Islet of Langerhans (tissue), 1 donor: Measurements from ENCODE around the gene ANKRD31.
A peak's percentile ranks its signal among the peaks of the same experiment; 100 is the strongest.
"Not testable (repeated sequence)": the region's sequence is repeated elsewhere in the genome, so short reads cannot be mapped to it uniquely, and the experiment has no call there.

Experiments used
- FAIRE-seq: peaks from one replicate; lab custom pipeline; 2011; peaks lifted over from hg19 to GRCh38; lab: Jason Lieb, UNC

Gene ANKRD31

GRCh38 chr5:75148051-75148450, 88.6 kb downstream of the ANKRD31 start:
- FAIRE-seq: no peak

- FAIRE-seq: no peak
These were observed 94.0 kb downstream of the ANKRD31 start for GRCh38 chr5:75142566-75143136.

- no peak for FAIRE-seq
These were observed 96.4 kb downstream of the ANKRD31 start for GRCh38 chr5:75140277-75140676.

DNA sequence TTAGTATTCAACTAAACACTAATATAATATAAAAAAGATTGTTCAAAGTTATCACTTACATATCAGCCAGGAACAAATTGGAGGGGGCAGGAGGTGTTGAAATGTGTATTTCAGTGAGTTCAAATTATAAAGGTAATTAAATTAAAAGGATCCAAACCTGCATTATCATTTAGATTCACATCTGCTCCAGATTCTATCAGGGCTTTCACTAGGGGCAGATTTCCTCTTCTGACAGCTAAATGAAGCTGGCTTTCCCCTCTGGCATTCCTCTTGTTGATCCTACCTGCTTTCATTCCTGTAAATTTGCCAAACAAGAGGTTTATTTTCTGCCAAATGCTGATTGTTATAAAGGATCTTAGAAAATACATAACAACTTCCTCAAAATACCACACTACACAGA, 98.0 kb downstream of the ANKRD31 start:
- no peak for FAIRE-seq

- no peak for FAIRE-seq
These were observed 105.8 kb downstream of the ANKRD31 start for GRCh38 chr5:75130818-75131349.

- FAIRE-seq: no peak
These were observed 119.8 kb downstream of the ANKRD31 start for GRCh38 chr5:75116856-75117255.

- FAIRE-seq: not testable (repeated sequence)
These were observed 122.4 kb downstream of the ANKRD31 start for GRCh38 chr5:75114311-75114710.

GRCh38 chr5:75113354-75114113, 123.1 kb downstream of the ANKRD31 start:
- FAIRE-seq: no peak

DNA sequence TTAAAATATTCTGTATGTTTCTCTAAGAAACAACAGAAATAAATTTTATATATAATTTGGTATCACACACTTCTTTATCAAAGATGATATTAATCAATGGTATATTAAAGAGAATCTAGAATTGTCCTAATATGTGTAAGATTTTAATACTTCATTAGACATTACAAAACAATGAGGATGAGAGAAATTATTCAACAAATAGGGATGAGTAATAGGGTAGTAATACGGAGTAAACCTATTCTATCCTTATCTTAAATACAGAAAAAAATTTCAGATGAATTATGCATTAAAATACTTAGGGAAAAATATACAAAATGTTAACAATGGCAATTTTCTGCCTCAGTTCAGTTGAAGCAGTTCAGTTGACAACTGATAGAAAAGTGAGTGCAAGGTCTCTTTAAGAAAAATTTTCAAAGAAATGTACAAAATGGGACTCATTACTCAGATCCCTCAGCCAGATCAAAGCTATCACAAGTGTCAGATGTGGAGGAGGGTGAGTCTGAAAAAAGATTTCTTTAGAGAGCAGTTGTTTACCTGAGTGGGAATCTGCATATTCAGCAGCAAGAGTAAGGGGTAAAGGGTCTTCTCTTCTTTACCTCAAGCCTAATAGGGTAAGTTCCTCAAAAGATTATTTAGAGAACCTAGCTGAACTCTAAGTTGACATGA, 127.6 kb downstream of the ANKRD31 start:
- no peak for FAIRE-seq

GRCh38 chr5:75108515-75108914, 128.2 kb downstream of the ANKRD31 start:
- peak; percentile 53 for FAIRE-seq

GRCh38 chr5:75095956-75096355, 140.7 kb downstream of the ANKRD31 start:
- FAIRE-seq: not testable (repeated sequence)

- FAIRE-seq: no peak
These were observed 145.1 kb downstream of the ANKRD31 start for GRCh38 chr5:75091597-75091996.

DNA sequence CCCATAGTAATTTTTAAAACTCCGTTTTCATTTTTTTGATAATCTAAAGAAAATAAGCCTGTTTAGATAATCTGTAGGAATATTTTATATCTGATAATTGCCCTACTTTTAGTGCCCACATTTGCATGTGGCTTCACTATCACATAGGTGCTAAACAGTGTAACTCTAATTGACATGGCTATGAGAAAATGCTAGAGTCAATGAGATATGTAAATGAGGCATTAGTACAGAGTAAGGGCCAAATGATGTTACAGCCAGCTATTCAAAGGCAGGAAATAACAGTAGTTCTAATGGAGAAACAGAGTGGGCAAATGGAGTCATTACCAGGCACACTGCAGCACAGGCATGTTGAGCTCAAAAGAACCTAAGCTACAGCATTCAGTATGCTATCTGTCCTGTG, 147.0 kb downstream of the ANKRD31 start:
- no peak for FAIRE-seq

DNA sequence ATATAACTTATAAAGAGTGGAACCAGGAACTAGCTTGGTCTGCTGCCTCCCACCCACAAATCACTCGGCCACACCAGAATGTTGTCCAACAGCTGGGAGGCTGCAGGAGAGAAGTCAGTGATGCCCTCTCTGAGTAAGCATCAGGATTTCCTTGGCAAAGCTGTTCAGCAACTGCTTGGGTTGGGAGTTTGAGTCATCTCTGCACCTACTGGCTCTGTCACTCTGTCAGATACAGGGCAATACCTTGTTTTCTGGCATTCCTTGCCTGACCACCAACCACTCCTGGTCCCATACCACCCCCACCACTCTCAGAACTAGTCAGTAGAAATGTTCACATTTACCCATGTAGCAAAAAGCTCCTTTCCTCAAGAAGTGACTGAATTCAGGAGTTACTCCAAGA, 147.5 kb downstream of the ANKRD31 start:
- no peak for FAIRE-seq

- FAIRE-seq: no peak
These were observed 148.0 kb downstream of the ANKRD31 start for GRCh38 chr5:75088648-75089047.

DNA sequence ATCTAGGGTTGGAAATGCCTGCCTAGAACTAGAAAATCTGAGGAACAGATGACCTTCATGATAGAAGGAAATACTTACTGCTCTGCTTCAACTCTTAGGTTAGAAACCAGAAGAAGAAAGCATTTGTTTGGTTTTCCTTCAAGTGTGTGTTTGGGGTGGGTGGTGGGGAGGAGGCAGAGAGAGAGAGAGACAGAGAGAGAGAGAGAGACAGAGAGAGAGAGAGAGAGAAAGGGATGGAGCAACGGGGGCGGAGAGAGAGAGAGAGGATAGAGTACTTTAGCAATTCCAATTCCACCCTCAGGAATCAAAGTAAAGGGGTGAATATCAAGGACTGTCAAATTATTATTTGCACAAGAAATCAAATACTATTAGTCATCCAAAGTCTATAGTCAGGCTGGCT, 155.2 kb downstream of the ANKRD31 start:
- FAIRE-seq: no peak

- not testable (repeated sequence) for FAIRE-seq
These were observed 157.3 kb downstream of the ANKRD31 start for GRCh38 chr5:75079346-75079745.

DNA sequence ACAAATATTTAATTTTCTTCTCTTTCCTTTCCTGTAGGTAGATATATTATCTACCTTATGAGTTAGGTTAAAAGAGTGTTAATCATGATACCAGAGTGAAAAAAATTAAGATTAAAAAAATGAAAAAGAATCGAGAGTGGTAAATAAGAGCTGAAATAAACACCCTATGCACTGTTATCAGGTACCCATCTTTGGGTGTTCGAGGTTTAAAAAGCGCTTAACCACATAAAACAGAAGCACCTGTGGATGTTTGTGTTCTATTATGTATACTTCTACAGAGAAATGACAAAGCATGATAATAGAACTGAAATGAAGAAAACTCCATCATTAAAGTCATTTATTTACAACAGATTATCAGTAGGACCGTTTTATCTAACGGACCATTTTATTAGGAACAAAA, 158.7 kb downstream of the ANKRD31 start:
- no peak for FAIRE-seq

DNA sequence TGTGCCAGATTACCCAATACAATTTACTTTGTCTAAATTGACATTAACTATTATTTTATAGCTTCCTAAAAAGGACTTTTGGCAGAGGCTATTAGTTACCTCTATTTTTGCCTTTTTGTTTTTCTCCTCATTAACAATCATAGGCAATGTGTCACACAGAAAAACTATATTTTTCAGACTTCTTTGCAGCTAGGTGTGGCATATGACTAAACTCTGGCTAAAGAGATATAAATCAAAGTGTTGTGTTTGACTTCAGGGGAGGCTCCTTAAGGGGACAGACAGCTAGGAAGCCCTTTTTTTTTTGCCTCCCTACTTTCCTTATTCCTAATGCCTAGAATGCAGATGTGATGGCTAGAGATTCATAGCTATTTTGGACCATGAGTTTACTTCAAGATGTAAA, 164.6 kb downstream of the ANKRD31 start:
- no peak for FAIRE-seq

- no peak for FAIRE-seq
These were observed 165.6 kb downstream of the ANKRD31 start for GRCh38 chr5:75071100-75071499.

- no peak for FAIRE-seq
These were observed 169.2 kb downstream of the ANKRD31 start for GRCh38 chr5:75067434-75067833.

- FAIRE-seq: no peak
These were observed 173.7 kb downstream of the ANKRD31 start for GRCh38 chr5:75062925-75063531.
